Ovary (tissue), 3 donors: ENCODE results near the gene DAB2IP.

Experiments
- CTCF ChIP-seq, 3 donors: fragments of 450-650 bp in 2 of 3; fragments of 200-600 bp in 1 of 3; IDR thresholded peaks; one replicate each; pipeline versions ENCODE4 v1.5.1 to v1.8.0; 2016 to 2022; ENCODE audit warnings: antibody characterized with exemption in 3 of 3, mild to moderate bottlenecking in 1 of 3
- EP300 ChIP-seq: sonication (generic); formaldehyde crosslinking; IDR thresholded peaks from one replicate; pipeline ENCODE4 v1.6.1; 2017; ENCODE audit warnings: antibody characterized with exemption
- donor health status: DM: no; HTN: no; CAD: no.

DNA sequence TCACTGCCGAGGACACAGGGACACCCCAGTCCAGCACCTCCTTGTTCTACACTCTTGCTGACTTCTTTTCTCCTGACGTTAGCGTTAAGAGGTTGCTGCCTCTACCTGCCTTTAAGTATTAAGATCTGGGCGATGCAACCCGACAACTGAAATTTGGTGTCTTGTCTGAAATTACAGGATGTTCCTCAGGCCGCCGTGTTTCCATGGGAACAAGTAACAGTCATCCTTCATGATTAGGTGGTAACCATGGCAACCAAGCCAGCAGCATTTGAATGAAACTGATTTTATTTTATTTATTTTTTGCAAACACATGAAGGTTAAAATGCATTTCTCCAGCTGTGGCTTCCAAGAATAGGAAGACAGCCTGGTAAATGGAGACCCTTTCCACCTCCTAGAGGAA, 20.8 kb downstream of the DAB2IP start:
- TF ChIP-seq EP300 (no peak), CTCF (IDR thresholded peaks at IDR 0.05) (no peak)
